CD4-positive, alpha-beta T cell treated with Interleukin-15 for 1 hour (primary cell): ENCODE data around the gene NEMF.

Source experiments
- DNase-seq: peaks from one replicate; pipeline ENCODE4 v3.0.0-alpha.2; 2020

NEMF gene

DNA sequence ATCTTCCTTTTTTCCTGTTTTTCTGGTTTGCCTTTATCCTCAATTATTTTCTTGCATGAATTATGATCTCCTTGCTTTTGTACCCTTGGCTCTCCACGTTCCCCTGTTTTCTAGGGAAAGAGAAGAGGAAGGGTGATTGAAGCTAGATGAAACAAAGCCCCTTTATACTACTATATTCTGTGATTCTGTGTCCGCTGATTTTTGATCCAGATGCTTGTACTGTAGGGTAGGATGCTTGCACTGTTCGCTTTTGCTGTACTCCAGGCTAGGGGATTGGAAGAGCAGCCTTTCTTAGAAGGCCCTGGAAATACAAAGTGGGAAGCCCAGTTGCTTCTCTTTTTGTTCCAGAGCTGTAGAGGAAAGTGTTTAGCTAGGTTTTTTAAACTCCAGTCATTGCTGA, 119.7 kb downstream of the NEMF start:
- no peak for DNase-seq
